ENCODE measurements around the gene PLPP1.

DNA sequence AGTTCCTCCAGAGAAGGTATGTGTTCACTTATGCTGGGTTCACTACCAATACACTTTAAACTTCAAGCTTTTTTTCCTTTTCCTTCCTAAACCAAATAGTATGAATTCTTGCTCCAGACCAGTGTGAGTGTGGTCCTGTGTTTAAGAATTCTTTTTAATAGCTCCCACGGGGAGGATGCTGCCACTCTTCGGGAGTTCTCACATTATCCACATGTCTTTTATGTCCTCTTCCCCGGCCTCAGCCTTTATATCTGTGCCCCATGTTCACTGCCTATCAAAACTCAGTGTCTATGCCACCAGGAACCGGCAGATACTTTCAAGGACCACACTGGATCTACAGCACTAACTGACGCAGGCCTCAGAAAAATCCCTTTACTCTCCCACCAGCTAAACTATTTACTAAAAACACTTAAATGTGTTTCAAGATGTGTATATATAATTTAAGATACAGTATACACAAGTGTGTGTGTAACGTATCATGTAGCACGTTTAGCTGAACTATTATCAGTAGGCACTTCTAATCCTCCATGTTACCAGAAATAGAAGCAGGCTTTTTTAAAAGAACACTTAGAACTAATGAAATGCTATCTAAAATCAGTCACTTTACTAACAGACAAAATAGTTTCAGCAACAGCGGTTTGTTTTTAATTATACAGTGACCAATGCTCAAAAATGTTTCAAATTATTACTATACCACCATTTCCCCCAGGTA is 88.0 kb downstream of the PLPP1 start:
- TF ChIP-seq, protein P1, sequence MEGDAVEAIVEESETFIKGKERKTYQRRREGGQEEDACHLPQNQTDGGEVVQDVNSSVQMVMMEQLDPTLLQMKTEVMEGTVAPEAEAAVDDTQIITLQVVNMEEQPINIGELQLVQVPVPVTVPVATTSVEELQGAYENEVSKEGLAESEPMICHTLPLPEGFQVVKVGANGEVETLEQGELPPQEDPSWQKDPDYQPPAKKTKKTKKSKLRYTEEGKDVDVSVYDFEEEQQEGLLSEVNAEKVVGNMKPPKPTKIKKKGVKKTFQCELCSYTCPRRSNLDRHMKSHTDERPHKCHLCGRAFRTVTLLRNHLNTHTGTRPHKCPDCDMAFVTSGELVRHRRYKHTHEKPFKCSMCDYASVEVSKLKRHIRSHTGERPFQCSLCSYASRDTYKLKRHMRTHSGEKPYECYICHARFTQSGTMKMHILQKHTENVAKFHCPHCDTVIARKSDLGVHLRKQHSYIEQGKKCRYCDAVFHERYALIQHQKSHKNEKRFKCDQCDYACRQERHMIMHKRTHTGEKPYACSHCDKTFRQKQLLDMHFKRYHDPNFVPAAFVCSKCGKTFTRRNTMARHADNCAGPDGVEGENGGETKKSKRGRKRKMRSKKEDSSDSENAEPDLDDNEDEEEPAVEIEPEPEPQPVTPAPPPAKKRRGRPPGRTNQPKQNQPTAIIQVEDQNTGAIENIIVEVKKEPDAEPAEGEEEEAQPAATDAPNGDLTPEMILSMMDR (IDR thresholded peaks at IDR 0.05) = no peak
- no peak for TF ChIP-seq EZH2 (IDR thresholded peaks at IDR 0.05)
